ENCODE results near the gene CFAP299. TPM values are rescaled to one million over a fixed set of nuclear protein-coding genes. Genes with fewer than 3 reads are reported as not detected.

CFAP299 gene
- total RNA-seq, 2 experiments from 2014 or later: not detected

- no peak for DNase-seq
- H3K9me3 Mint-ChIP-seq (ENCODE audit: insufficient read depth): no peaks in the 10 kb centered on the region
- no peaks in the 10 kb centered on the region for H3K27me3 Mint-ChIP-seq (ENCODE audit: low read depth)
- no peaks in the 10 kb centered on the region for H3K4me1 Mint-ChIP-seq (ENCODE audit: low read depth)
- ATAC-seq: no peak
- H3K27ac Mint-ChIP-seq: no peak overlapping the region
- POLR2A ChIA-PET: no interaction called here
- H3K4me3 Mint-ChIP-seq: no peak overlapping the region
- H3K36me3 Mint-ChIP-seq (ENCODE audit: low read depth): no peaks in the 10 kb centered on the region
- CTCF ChIA-PET: no interaction called here
These were observed 504.3 kb downstream of the CFAP299 start for GRCh38 chr4:80839792-80840191.

- Mint-ChIP-seq H3K27me3 (ENCODE audit: low read depth) (no peaks in the 10 kb centered on the region), H3K4me1 (ENCODE audit: low read depth) (no peaks in the 10 kb centered on the region), H3K9me3 (ENCODE audit: insufficient read depth) (no peaks in the 10 kb centered on the region), H3K27ac (no peak overlapping the region), H3K4me3 (no peak overlapping the region), H3K36me3 (ENCODE audit: low read depth) (no peaks in the 10 kb centered on the region)
- ATAC-seq: no peak
- DNase-seq: no peak
- ChIA-PET CTCF (no interaction called here), POLR2A (no interaction called here)
These were observed 504.9 kb downstream of the CFAP299 start for GRCh38 chr4:80840396-80840795.

- no peak for DNase-seq
- no peak overlapping the region for H3K27ac Mint-ChIP-seq
- no peak overlapping the region for H3K4me3 Mint-ChIP-seq
- no peaks in the 10 kb centered on the region for H3K4me1 Mint-ChIP-seq (ENCODE audit: low read depth)
- H3K9me3 Mint-ChIP-seq (ENCODE audit: insufficient read depth): no peaks in the 10 kb centered on the region
- ATAC-seq: no peak
- H3K36me3 Mint-ChIP-seq (ENCODE audit: low read depth): no peaks in the 10 kb centered on the region
- POLR2A ChIA-PET: no interaction called here
- CTCF ChIA-PET: no interaction called here
- H3K27me3 Mint-ChIP-seq (ENCODE audit: low read depth): no peaks in the 10 kb centered on the region
These were observed 506.2 kb downstream of the CFAP299 start for GRCh38 chr4:80841587-80842281.

- no peak for ATAC-seq
- Mint-ChIP-seq H3K27me3 (ENCODE audit: low read depth) (no peaks in the 10 kb centered on the region), H3K27ac (no peak overlapping the region), H3K4me3 (no peak overlapping the region), H3K4me1 (ENCODE audit: low read depth) (no peaks in the 10 kb centered on the region), H3K9me3 (ENCODE audit: insufficient read depth) (no peaks in the 10 kb centered on the region), H3K36me3 (ENCODE audit: low read depth) (no peaks in the 10 kb centered on the region)
- DNase-seq: no peak
- CTCF ChIA-PET: no interaction called here
- POLR2A ChIA-PET: no interaction called here
These were observed 510.7 kb downstream of the CFAP299 start for GRCh38 chr4:80846210-80846609.

GRCh38 chr4:80852061-80852460 lies 516.5 kb downstream of the CFAP299 start:
- Mint-ChIP-seq H3K4me1 (ENCODE audit: low read depth) (no peaks in the 10 kb centered on the region), H3K4me3 (no peak overlapping the region), H3K36me3 (ENCODE audit: low read depth) (no peaks in the 10 kb centered on the region), H3K27ac (no peak overlapping the region), H3K27me3 (ENCODE audit: low read depth) (no peaks in the 10 kb centered on the region), H3K9me3 (ENCODE audit: insufficient read depth) (no peaks in the 10 kb centered on the region)
- DNase-seq (no peak), ATAC-seq (no peak)
- POLR2A ChIA-PET: no interaction called here
- CTCF ChIA-PET: interaction anchor here (0.7 kb wide), 1 partner anchor 81 kb away, joined by 3 read pairs; no protein-coding TSS in a partner anchor

- Mint-ChIP-seq H3K36me3 (ENCODE audit: low read depth) (no peaks in the 10 kb centered on the region), H3K27ac (no peak overlapping the region), H3K4me3 (no peak overlapping the region), H3K4me1 (ENCODE audit: low read depth) (peaks cover 8% of the 10 kb centered on the region), H3K27me3 (ENCODE audit: low read depth) (no peaks in the 10 kb centered on the region), H3K9me3 (ENCODE audit: insufficient read depth) (no peaks in the 10 kb centered on the region)
- ChIA-PET CTCF (no interaction called here), POLR2A (no interaction called here)
- no peak for DNase-seq
- no peak for ATAC-seq
These were observed 538.0 kb downstream of the CFAP299 start for GRCh38 chr4:80873571-80873970.

- DNase-seq (no peak), ATAC-seq (no peak)
- H3K27ac Mint-ChIP-seq: no peak overlapping the region
- H3K36me3 Mint-ChIP-seq (ENCODE audit: low read depth): no peaks in the 10 kb centered on the region
- no peaks in the 10 kb centered on the region for H3K27me3 Mint-ChIP-seq (ENCODE audit: low read depth)
- no peak overlapping the region for H3K4me3 Mint-ChIP-seq
- ChIA-PET POLR2A (no interaction called here), CTCF (no interaction called here)
- no peaks in the 10 kb centered on the region for H3K9me3 Mint-ChIP-seq (ENCODE audit: insufficient read depth)
- H3K4me1 Mint-ChIP-seq (ENCODE audit: low read depth): peaks cover 8% of the 10 kb centered on the region
These were observed 539.4 kb downstream of the CFAP299 start for GRCh38 chr4:80874979-80875378.

- ChIA-PET POLR2A (no interaction called here), CTCF (no interaction called here)
- no peaks in the 10 kb centered on the region for H3K9me3 Mint-ChIP-seq (ENCODE audit: insufficient read depth)
- no peaks in the 10 kb centered on the region for H3K36me3 Mint-ChIP-seq (ENCODE audit: low read depth)
- no peak for DNase-seq
- no peak overlapping the region for H3K27ac Mint-ChIP-seq
- H3K27me3 Mint-ChIP-seq (ENCODE audit: low read depth): no peaks in the 10 kb centered on the region
- ATAC-seq: no peak
- no peak overlapping the region for H3K4me3 Mint-ChIP-seq
- H3K4me1 Mint-ChIP-seq (ENCODE audit: low read depth): peaks cover 8% of the 10 kb centered on the region
These were observed 540.1 kb downstream of the CFAP299 start for GRCh38 chr4:80875642-80876041.

- no peaks in the 10 kb centered on the region for H3K9me3 Mint-ChIP-seq (ENCODE audit: insufficient read depth)
- no peak overlapping the region for H3K27ac Mint-ChIP-seq
- H3K36me3 Mint-ChIP-seq (ENCODE audit: low read depth): no peaks in the 10 kb centered on the region
- H3K4me1 Mint-ChIP-seq (ENCODE audit: low read depth): peaks cover 8% of the 10 kb centered on the region
- ChIA-PET CTCF (no interaction called here), POLR2A (no interaction called here)
- DNase-seq (no peak), ATAC-seq (no peak)
- H3K27me3 Mint-ChIP-seq (ENCODE audit: low read depth): no peaks in the 10 kb centered on the region
- H3K4me3 Mint-ChIP-seq: no peak overlapping the region
These were observed 541.3 kb downstream of the CFAP299 start for GRCh38 chr4:80876810-80877209.

GRCh38 chr4:80878218-80878617 lies 542.7 kb downstream of the CFAP299 start:
- ChIA-PET CTCF (no interaction called here), POLR2A (no interaction called here)
- Mint-ChIP-seq H3K27me3 (ENCODE audit: low read depth) (no peaks in the 10 kb centered on the region), H3K36me3 (ENCODE audit: low read depth) (no peaks in the 10 kb centered on the region), H3K4me1 (ENCODE audit: low read depth) (peaks cover 8% of the 10 kb centered on the region), H3K4me3 (no peak overlapping the region), H3K9me3 (ENCODE audit: insufficient read depth) (no peaks in the 10 kb centered on the region), H3K27ac (no peak overlapping the region)
- DNase-seq: no peak
- no peak for ATAC-seq

GRCh38 chr4:80897537-80898303 lies 562.2 kb downstream of the CFAP299 start:
- no peak overlapping the region for H3K4me3 Mint-ChIP-seq
- POLR2A ChIA-PET: no interaction called here
- no peaks in the 10 kb centered on the region for H3K36me3 Mint-ChIP-seq (ENCODE audit: low read depth)
- DNase-seq (no peak), ATAC-seq (no peak)
- no peaks in the 10 kb centered on the region for H3K27me3 Mint-ChIP-seq (ENCODE audit: low read depth)
- peaks cover 2% of the 10 kb centered on the region for H3K4me1 Mint-ChIP-seq (ENCODE audit: low read depth)
- H3K27ac Mint-ChIP-seq: no peak overlapping the region
- CTCF ChIA-PET: no interaction called here
- no peaks in the 10 kb centered on the region for H3K9me3 Mint-ChIP-seq (ENCODE audit: insufficient read depth)

GRCh38 chr4:80900908-80901307 lies 565.4 kb downstream of the CFAP299 start:
- Mint-ChIP-seq H3K9me3 (ENCODE audit: insufficient read depth) (no peaks in the 10 kb centered on the region), H3K4me1 (ENCODE audit: low read depth) (peaks cover 2% of the 10 kb centered on the region), H3K36me3 (ENCODE audit: low read depth) (no peaks in the 10 kb centered on the region), H3K4me3 (no peak overlapping the region), H3K27ac (no peak overlapping the region), H3K27me3 (ENCODE audit: low read depth) (no peaks in the 10 kb centered on the region)
- no peak for ATAC-seq
- ChIA-PET POLR2A (no interaction called here), CTCF (no interaction called here)
- no peak for DNase-seq

GRCh38 chr4:80903020-80903419 lies 567.5 kb downstream of the CFAP299 start:
- H3K9me3 Mint-ChIP-seq (ENCODE audit: insufficient read depth): peaks cover 7% of the 10 kb centered on the region
- ChIA-PET POLR2A (no interaction called here), CTCF (no interaction called here)
- no peaks in the 10 kb centered on the region for H3K27me3 Mint-ChIP-seq (ENCODE audit: low read depth)
- ATAC-seq (no peak), DNase-seq (no peak)
- no peak overlapping the region for H3K4me3 Mint-ChIP-seq
- H3K36me3 Mint-ChIP-seq (ENCODE audit: low read depth): no peaks in the 10 kb centered on the region
- no peak overlapping the region for H3K27ac Mint-ChIP-seq
- no peaks in the 10 kb centered on the region for H3K4me1 Mint-ChIP-seq (ENCODE audit: low read depth)

Data from activated CD8-positive, alpha-beta T cell treated with anti-CD3 and anti-CD28 coated beads, Interleukin-2, amount 10 ng/mL, durations not matched to agents 7 days and 5 days (primary cell).